H9 (cell line): ENCODE results near the gene SPATA17. TPM values are rescaled to one million over a fixed set of nuclear protein-coding genes. Genes with fewer than 3 reads are reported as not detected.

ENCODE experiments used
- DNase-seq: peaks from one replicate; pipeline ENCODE4 v3.0.0-alpha.2; 2017
- H2AFZ ChIP-seq: one replicate; pipeline ENCODE4 v1.6.1; 2013; ENCODE audit warnings: mild to moderate bottlenecking, low read length, control low read depth, moderate library complexity
- H2AK5ac ChIP-seq: 2 replicates; pipeline ENCODE4 v1.6.1; 2013; ENCODE audit warnings: low read length, control low read depth, mixed read lengths; ENCODE audit not compliant: insufficient read length
- H2BK120ac ChIP-seq: one replicate; pipeline ENCODE4 v1.6.1; 2013; ENCODE audit warnings: low read depth, mild to moderate bottlenecking, low read length, control low read depth, inconsistent platforms; ENCODE audit not compliant: poor library complexity, severe bottlenecking
- H2BK12ac ChIP-seq: 2 replicates; pipeline ENCODE4 v1.6.1; 2013; ENCODE audit warnings: low read length, control low read depth, mixed read lengths, low read depth; ENCODE audit not compliant: insufficient read length
- H2BK15ac ChIP-seq: 2 replicates; pipeline ENCODE4 v1.6.1; 2013; ENCODE audit warnings: low read depth, low read length, control low read depth
- H2BK20ac ChIP-seq: one replicate; pipeline ENCODE4 v1.6.1; 2013; ENCODE audit warnings: low read depth, mild to moderate bottlenecking, low read length, control low read depth, inconsistent platforms; ENCODE audit not compliant: poor library complexity, severe bottlenecking
- H2BK5ac ChIP-seq: 2 replicates; pipeline ENCODE4 v1.6.1; 2013; ENCODE audit warnings: low read length, control low read depth, mixed read lengths; ENCODE audit not compliant: insufficient read length
- H3K14ac ChIP-seq: 2 replicates; pipeline ENCODE4 v1.6.1; 2013; ENCODE audit warnings: low read length, control low read depth; ENCODE audit not compliant: insufficient read depth
- H3K18ac ChIP-seq: 2 replicates; pipeline ENCODE4 v1.6.1; 2013; ENCODE audit warnings: low read depth, mild to moderate bottlenecking, mixed read lengths, low read length, control low read depth; ENCODE audit not compliant: insufficient read length
- H3K23ac ChIP-seq: 2 replicates; pipeline ENCODE4 v1.6.1; 2013; ENCODE audit warnings: low read length, control low read depth, mixed read lengths, low read depth; ENCODE audit not compliant: insufficient read length
- H3K23me2 ChIP-seq: 2 replicates; pipeline ENCODE4 v1.6.1; 2013; ENCODE audit warnings: low read depth, mild to moderate bottlenecking, mixed read lengths, low read length, control low read depth; ENCODE audit not compliant: insufficient read length, poor library complexity, severe bottlenecking
- H3K27ac ChIP-seq: 2 replicates; pipeline ENCODE4 v1.5.1; 2013; ENCODE audit warnings: low read length, control low read depth, mixed read lengths, low read depth; ENCODE audit not compliant: insufficient read length
- H3K27me3 ChIP-seq: 2 replicates; pipeline ENCODE4 v1.6.1; 2013; ENCODE audit warnings: low read length, control low read depth, inconsistent platforms; ENCODE audit not compliant: insufficient read depth
- H3K4ac ChIP-seq: 2 replicates; pipeline ENCODE4 v1.6.1; 2013; ENCODE audit warnings: low read depth, mild to moderate bottlenecking, control low read depth, inconsistent platforms, low read length, moderate library complexity
- H3K4me1 ChIP-seq: 2 replicates; pipeline ENCODE4 v1.6.1; 2013; ENCODE audit warnings: low read length, control low read depth, inconsistent platforms; ENCODE audit not compliant: insufficient read depth
- H3K4me2 ChIP-seq: 2 replicates; pipeline ENCODE4 v1.6.1; 2013; ENCODE audit warnings: low read length, control low read depth, mixed read lengths; ENCODE audit not compliant: insufficient read length, insufficient read depth
- H3K56ac ChIP-seq: 2 replicates; pipeline ENCODE4 v1.6.1; 2013; ENCODE audit warnings: low read depth, mild to moderate bottlenecking, mixed read lengths, low read length, control low read depth; ENCODE audit not compliant: insufficient read length
- H3K79me1 ChIP-seq: 2 replicates; pipeline ENCODE4 v1.6.1; 2013; ENCODE audit warnings: low read depth, mild to moderate bottlenecking, moderate library complexity, low read length, control low read depth, inconsistent platforms; ENCODE audit not compliant: insufficient read depth, poor library complexity, severe bottlenecking
- H3K79me2 ChIP-seq: 2 replicates; pipeline ENCODE4 v1.6.1; 2013; ENCODE audit warnings: low read length, control low read depth, inconsistent platforms; ENCODE audit not compliant: insufficient read depth
- H3K9ac ChIP-seq: 2 replicates; pipeline ENCODE4 v1.6.1; 2013; ENCODE audit warnings: low read length, control low read depth, mixed read lengths; ENCODE audit not compliant: insufficient read length; ENCODE audit errors: extremely low read depth
- H3K9me3 ChIP-seq: one replicate; pipeline ENCODE4 v1.6.1; 2013; ENCODE audit warnings: low read depth, low read length, inconsistent platforms; ENCODE audit not compliant: control insufficient read depth
- H3T11ph ChIP-seq: one replicate; pipeline ENCODE4 v1.6.1; 2013; ENCODE audit warnings: mild to moderate bottlenecking, low read length, control low read depth, inconsistent platforms
- H4K20me1 ChIP-seq: one replicate; pipeline ENCODE4 v1.6.1; 2013; ENCODE audit not compliant: control insufficient read depth, insufficient read length, insufficient read depth
- H4K5ac ChIP-seq: 2 replicates; pipeline ENCODE4 v1.6.1; 2013; ENCODE audit warnings: low read depth, mild to moderate bottlenecking, mixed read lengths, low read length, control low read depth; ENCODE audit not compliant: insufficient read length
- H4K8ac ChIP-seq: replicated peaks from 2 replicates; pipeline ENCODE4 v1.6.1; 2013; ENCODE audit warnings: low read length, control low read depth, mixed read lengths, low read depth; ENCODE audit not compliant: insufficient read length
- H4K91ac ChIP-seq: 2 replicates; pipeline ENCODE4 v1.6.1; 2013; ENCODE audit warnings: low read depth, mild to moderate bottlenecking, moderate library complexity, mixed read lengths, low read length, control low read depth; ENCODE audit not compliant: insufficient read length
- H3K27ac Mint-ChIP-seq, 3 experiments: 2 replicates in 2 of 3; 3 replicates in 1 of 3; pipeline ENCODE4 v1.8.0; 2020 to 2021; ENCODE audit warnings: mixed read lengths in 3 of 3, mild to moderate bottlenecking in 1 of 3, moderate library complexity in 1 of 3
- H3K27me3 Mint-ChIP-seq: 2 replicates; pipeline ENCODE4 v1.8.0; 2021; ENCODE audit warnings: low read depth, mild to moderate bottlenecking, moderate library complexity, mixed read lengths
- H3K36me3 Mint-ChIP-seq, 3 experiments: 2 replicates in 2 of 3; 3 replicates in 1 of 3; pipeline ENCODE4 v1.8.0; 2020 to 2021; ENCODE audit warnings: low read depth in 3 of 3, mixed read lengths in 3 of 3; ENCODE audit not compliant: insufficient read depth in 1 of 3
- H3K4me1 Mint-ChIP-seq, 2 experiments: 2 replicates each; pipeline ENCODE4 v1.8.0; 2020; ENCODE audit warnings: mixed read lengths in 2 of 2
- H3K4me3 Mint-ChIP-seq, 2 experiments: 2 replicates in 1 of 2; 3 replicates in 1 of 2; pipeline ENCODE4 v1.8.0; 2020 to 2021; ENCODE audit warnings: mild to moderate bottlenecking in 2 of 2, mixed read lengths in 2 of 2, moderate library complexity in 1 of 2
- H3K9me3 Mint-ChIP-seq, 2 experiments: 2 replicates in 1 of 2; 3 replicates in 1 of 2; pipeline ENCODE4 v1.8.0; 2020; ENCODE audit warnings: mild to moderate bottlenecking in 2 of 2, mixed read lengths in 2 of 2, moderate library complexity in 1 of 2
- CTCF ChIP-seq: fragments of 200-600 bp; sonication (generic); conservative IDR thresholded peaks from 3 replicates; pipeline ENCODE4 v1.8.0; 2021; ENCODE audit warnings: antibody characterized with exemption, mild to moderate bottlenecking
- WGBS: extraction: QIAGEN DNeasy Blood & Tissue Kit; methylation state at CpG from one replicate; pipeline ENCODE4 v1.1.7; 2013; ENCODE audit warnings: missing lambda C conversion rate, low lambda C conversion rate, mixed read lengths; ENCODE audit not compliant: insufficient read length; ENCODE audit errors: extremely low coverage; 5-methylcytosine and 5-hydroxymethylcytosine counted together
- total RNA-seq: library from RNA; stranded (reverse); gene quantifications from 2 replicates; pipeline ENCODE4 v1.2.1, GENCODE V29; 2021

The SPATA17 gene
- total RNA-seq, 1 experiment from 2014 or later: 0.44 TPM

GRCh38 chr1:217617126-217617525, 14.0 kb upstream of the SPATA17 start:
- H3K79me2 ChIP-seq: no peaks in the 10 kb centered on the region
- H4K5ac ChIP-seq: no peak overlapping the region
- Mint-ChIP-seq H3K36me3 (peaks cover 7 to 12% (median 9%) of the 10 kb centered on the region in 3 experiments; a peak in 5 of 7 replicates), H3K27me3 (no peaks in the 10 kb centered on the region), H3K4me1 (peaks cover 13% of the 10 kb centered on the region in 2 experiments), H3K9me3 (no peaks in the 10 kb centered on the region), H3K4me3 (no peak overlapping the region), H3K27ac (peak overlapping the region in 2 of 3 experiments; percentile 2 to 13; a peak in 2 of 7 replicates)
- no peaks in the 10 kb centered on the region for H3K9me3 ChIP-seq
- H3K27me3 ChIP-seq: no peaks in the 10 kb centered on the region
- H2BK20ac ChIP-seq: no peak overlapping the region
- no CpG with 5 or more reads among the region's 1 CpG for WGBS
- H2BK15ac ChIP-seq: no peak overlapping the region
- no peak overlapping the region for H4K91ac ChIP-seq
- no peak for DNase-seq
- no peak overlapping the region for H4K8ac ChIP-seq
- H3K18ac ChIP-seq: no peak overlapping the region
- H3K14ac ChIP-seq: no peak overlapping the region
- H3K4me2 ChIP-seq: no peak overlapping the region
- H3K23ac ChIP-seq: no peak overlapping the region
- no peak overlapping the region for H3T11ph ChIP-seq
- no peak overlapping the region for H2AK5ac ChIP-seq
- no peak overlapping the region for H2AFZ ChIP-seq
- no peak for TF ChIP-seq CTCF
- no peak overlapping the region for H2BK5ac ChIP-seq
- no peak overlapping the region for H2BK120ac ChIP-seq
- H3K23me2 ChIP-seq: no peaks in the 10 kb centered on the region
- no peak overlapping the region for H3K4ac ChIP-seq
- H3K4me1 ChIP-seq: no peaks in the 10 kb centered on the region
- H4K20me1 ChIP-seq: no peaks in the 10 kb centered on the region
- peaks cover 2% of the 10 kb centered on the region for H3K79me1 ChIP-seq
- no peak overlapping the region for H2BK12ac ChIP-seq
- H3K9ac ChIP-seq: no peak overlapping the region
- no peak overlapping the region for H3K56ac ChIP-seq
- H3K27ac ChIP-seq: no peak overlapping the region
